Head of caudate nucleus (tissue), 42 donors: ENCODE data around the gene LATS2.
A peak's percentile ranks its signal among the peaks of the same experiment; 100 is the strongest.

ENCODE experiments used
- DNase-seq, 42 donors: peaks; one replicate each; pipeline versions ENCODE4 v3.0.0 to v3.0.0-alpha.2; 2020 to 2021; ENCODE audit warnings: mixed read lengths in 7 of 42
- intact Hi-C: fragments of 100-400 bp; cut with DNase I; formaldehyde crosslinking; loops from one replicate; pipeline ENCODE4 v1.15.0; 2022

Gene LATS2

GRCh38 chr13:21031594-21032275 lies 29.7 kb downstream of the LATS2 start:
- intact Hi-C loops: no loop called here
- no peak for DNase-seq

- DNase-seq: no peak
- intact Hi-C loops: no loop called here
Observed at GRCh38 chr13:21025539-21025938, 35.8 kb downstream of the LATS2 start.

GRCh38 chr13:21022056-21022979 lies 39.1 kb downstream of the LATS2 start:
- peak in 1 of 42 donors; percentile 6 for DNase-seq

GRCh38 chr13:21020581-21020980 lies 40.8 kb downstream of the LATS2 start:
- peak in 1 of 42 donors; percentile 1 for DNase-seq
- intact Hi-C loops: no loop called here

More at GRCh38 chr13:21022056-21022979, 39.1 kb downstream of the LATS2 start:
- intact Hi-C loops: no loop called here

GRCh38 chr13:21020176-21020575 lies 41.2 kb downstream of the LATS2 start:
- intact Hi-C loops: no loop called here
- DNase-seq: peak in 1 of 42 donors; percentile 6

GRCh38 chr13:21018220-21018619 lies 43.2 kb downstream of the LATS2 start:
- intact Hi-C loops: no loop called here

GRCh38 chr13:21016487-21016886 lies 44.9 kb downstream of the LATS2 start:
- intact Hi-C loops: no loop called here
- peak in 1 of 42 donors; percentile 15 for DNase-seq

More at GRCh38 chr13:21018220-21018619, 43.2 kb downstream of the LATS2 start:
- DNase-seq: peak in 1 of 42 donors; percentile 32

- DNase-seq: no peak
- intact Hi-C loops: no loop called here
Observed at GRCh38 chr13:21015284-21015683, 46.1 kb downstream of the LATS2 start.

GRCh38 chr13:21014502-21015170 lies 46.8 kb downstream of the LATS2 start:
- DNase-seq: peak in 1 of 42 donors; percentile 32
- intact Hi-C loops: no loop called here

- intact Hi-C loops: no loop called here
- peak in 1 of 42 donors; percentile 35 for DNase-seq
Observed at GRCh38 chr13:21014139-21014501, 47.3 kb downstream of the LATS2 start.

- intact Hi-C loops: no loop called here
- DNase-seq: no peak
Observed at GRCh38 chr13:21013682-21014038, 47.7 kb downstream of the LATS2 start.

- intact Hi-C loops: no loop called here
- peak in 1 of 42 donors; percentile 28 for DNase-seq
Observed at GRCh38 chr13:21012841-21013681, 48.3 kb downstream of the LATS2 start.

- intact Hi-C loops: no loop called here
- no peak for DNase-seq
Observed at GRCh38 chr13:21012211-21012610, 49.2 kb downstream of the LATS2 start.

GRCh38 chr13:21011378-21011777 lies 50.0 kb downstream of the LATS2 start:
- intact Hi-C loops: no loop called here
- DNase-seq: no peak

GRCh38 chr13:21010621-21011020 lies 50.8 kb downstream of the LATS2 start:
- intact Hi-C loops: no loop called here
- DNase-seq: no peak

GRCh38 chr13:21009036-21009435 lies 52.4 kb downstream of the LATS2 start:
- DNase-seq: peak in 9 of 42 donors; percentile 15 to 51 (median 22)
- intact Hi-C loops: no loop called here

GRCh38 chr13:21008026-21008425 lies 53.4 kb downstream of the LATS2 start:
- intact Hi-C loops: no loop called here
- DNase-seq: peak in 2 of 42 donors; percentile 9 to 24

- intact Hi-C loops: no loop called here
- peak in 2 of 42 donors; percentile 12 to 30 for DNase-seq
Observed at GRCh38 chr13:21006141-21007005, 55.0 kb downstream of the LATS2 start.
